ENCODE results near the gene TAF11L11. TPM values are rescaled to one million over a fixed set of nuclear protein-coding genes. Genes with fewer than 3 reads are reported as not detected.
"Not testable (repeated sequence)": the region's sequence is repeated elsewhere in the genome, so short reads cannot be mapped to it uniquely, and the experiment has no call there.

Gene TAF11L11
- total RNA-seq, 4 donors from 2014 or later = 0.19 TPM; not detected in 3

GRCh38 chr5:17619354-17619753 is 15.4 kb downstream of the TAF11L11 start:
- no peak for DNase-seq (ENCODE audit: low spot score in 2 of 2)
- WGBS, 2 donors = 57 to 60% methylated on average over 3 of the region's 3 CpGs
- TF ChIP-seq POLR2A (IDR thresholded peaks at IDR 0.05) = no peak
- TF ChIP-seq CTCF (IDR thresholded peaks at IDR 0.05) = no peak
- intact Hi-C loops (cut with DNase I; ENCODE audit: low total_unique reads) = no loop called here
- H3K4me3 ChIP-seq (ENCODE audit: low read depth, poor library complexity, severe bottlenecking) = no peak overlapping the region

GRCh38 chr5:17620627-17621026 is 16.6 kb downstream of the TAF11L11 start:
- no peak for DNase-seq (ENCODE audit: low spot score in 2 of 2)
- TF ChIP-seq POLR2A (IDR thresholded peaks at IDR 0.05) (no peak), CTCF (IDR thresholded peaks at IDR 0.05) (no peak)
- 80 to 87% methylated on average over 5 to 15 of the region's 17 CpGs for WGBS, 2 donors

GRCh38 chr5:17625686-17626085 is 21.7 kb downstream of the TAF11L11 start:
- intact Hi-C loops (cut with DNase I; ENCODE audit: low total_unique reads) = no loop called here
- TF ChIP-seq POLR2A (IDR thresholded peaks at IDR 0.05) = no peak
- no peak for TF ChIP-seq CTCF (IDR thresholded peaks at IDR 0.05)
- no peak overlapping the region for H3K4me3 ChIP-seq (ENCODE audit: low read depth, poor library complexity, severe bottlenecking)
- DNase-seq (ENCODE audit: low spot score in 2 of 2) = no peak
- WGBS, 2 donors = 92 to 98% methylated on average over 7 to 8 of the region's 11 CpGs

More at GRCh38 chr5:17620627-17621026, 16.6 kb downstream of the TAF11L11 start:
- H3K4me3 ChIP-seq (ENCODE audit: low read depth, poor library complexity, severe bottlenecking) = no peak overlapping the region
- intact Hi-C loops (cut with DNase I; ENCODE audit: low total_unique reads) = no loop called here

GRCh38 chr5:17631788-17632187 is 27.8 kb downstream of the TAF11L11 start, which contains the start of gene TAF11L13:
Gene TAF11L13, plus strand, starts transcription at chr5:17632088.
- intact Hi-C loops (cut with DNase I; ENCODE audit: low total_unique reads); DNase-seq (ENCODE audit: low spot score in 2 of 2); H3K4me3 ChIP-seq (ENCODE audit: low read depth, poor library complexity, severe bottlenecking): not testable (repeated sequence)
- 92 to 100% methylated on average over 5 to 12 of the region's 12 CpGs for WGBS, 2 donors

- intact Hi-C loops (cut with DNase I; ENCODE audit: low total_unique reads) = no loop called here
- WGBS, 2 donors = 70 to 75% methylated on average over 5 of the region's 5 CpGs
- no peak within 1 kb of the TSS for H3K4me3 ChIP-seq (ENCODE audit: low read depth, poor library complexity, severe bottlenecking)
- TF ChIP-seq POLR2A (IDR thresholded peaks at IDR 0.05) (no peak), CTCF (IDR thresholded peaks at IDR 0.05) (no peak)
- DNase-seq (ENCODE audit: low spot score in 2 of 2) = no peak
Measured at GRCh38 chr5:17634160-17634559, 30.2 kb downstream of the TAF11L11 start, which contains the start of gene TAF11L14. Gene TAF11L14, plus strand, starts transcription at chr5:17634460.

- DNase-seq (ENCODE audit: low spot score in 2 of 2); H3K4me3 ChIP-seq (ENCODE audit: low read depth, poor library complexity, severe bottlenecking); intact Hi-C loops (cut with DNase I; ENCODE audit: low total_unique reads): not testable (repeated sequence)
- 97 to 98% methylated on average over 10 of the region's 10 CpGs for WGBS, 2 donors
Measured at GRCh38 chr5:17649232-17649631, 45.2 kb downstream of the TAF11L11 start.

- 94 to 98% methylated on average over 6 to 7 of the region's 32 CpGs for WGBS, 2 donors
- H3K4me3 ChIP-seq (ENCODE audit: low read depth, poor library complexity, severe bottlenecking); DNase-seq (ENCODE audit: low spot score in 2 of 2); intact Hi-C loops (cut with DNase I; ENCODE audit: low total_unique reads): not testable (repeated sequence)
Measured at GRCh38 chr5:17655201-17655759, 51.3 kb downstream of the TAF11L11 start.

Other genes starting within 250 kb of the TAF11L11 start
- not detected for gene TAF11L2, start 106.0 kb upstream of the TAF11L11 start, total RNA-seq
- gene TAF11L3, start 85.8 kb upstream of the TAF11L11 start, total RNA-seq = not detected
- not detected for gene TAF11L4, start 82.4 kb upstream of the TAF11L11 start, total RNA-seq
- gene TAF11L5, start 78.9 kb upstream of the TAF11L11 start, total RNA-seq = not detected
- not detected for gene TAF11L6, start 75.5 kb upstream of the TAF11L11 start, total RNA-seq
- gene TAF11L7, start 18.4 kb upstream of the TAF11L11 start, total RNA-seq = not detected
- gene TAF11L8, start 13.2 kb upstream of the TAF11L11 start, total RNA-seq = not detected
- gene TAF11L9, start 9.8 kb upstream of the TAF11L11 start, total RNA-seq = not detected
- not detected for gene TAF11L10, start 6.4 kb upstream of the TAF11L11 start, total RNA-seq
- gene TAF11L12, start 6.2 kb downstream of the TAF11L11 start, total RNA-seq = not detected
- not detected for gene TAF11L13, start 27.9 kb downstream of the TAF11L11 start, total RNA-seq
- gene TAF11L14, start 30.3 kb downstream of the TAF11L11 start, total RNA-seq = not detected

Measured in lower leg skin (tissue), 4 donors.